HL-60 (cell line): ENCODE results near the gene CALHM2.

Experiments
- DNase-seq, 2 experiments: peaks; one replicate each; pipeline ENCODE4 v3.0.0-alpha.2; 2010 to 2020; ENCODE audit warnings: low read depth in 1 of 2, low spot score in 1 of 2
- H3K27ac ChIP-seq: fragments of 250-450 bp; sonication (Bioruptor Pico); replicated peaks from 2 replicates; pipeline ENCODE4 v1.5.1; 2020; ENCODE audit warnings: mild to moderate bottlenecking, moderate library complexity
- H3K27me3 ChIP-seq: fragments of 250-450 bp; sonication (Bioruptor Pico); 2 replicates; pipeline ENCODE4 v1.5.1; 2021; ENCODE audit warnings: mild to moderate bottlenecking, moderate library complexity; ENCODE audit not compliant: insufficient read depth, poor library complexity, severe bottlenecking
- H3K4me3 ChIP-seq: replicated peaks from 2 replicates; pipeline ENCODE4 v1.5.1; 2011; ENCODE audit warnings: mild to moderate bottlenecking, control low read depth, low read length; ENCODE audit not compliant: insufficient read depth
- GABPA ChIP-seq: IDR thresholded peaks from 2 replicates; pipeline ENCODE4 v1.6.1; 2012; ENCODE audit warnings: low read depth
- POLR2AphosphoS5 ChIP-seq: IDR thresholded peaks from 2 replicates; pipeline ENCODE4 v1.6.1; 2012; ENCODE audit warnings: low read depth
- SPI1 ChIP-seq: IDR thresholded peaks from 2 replicates; pipeline ENCODE4 v1.6.1; 2012; ENCODE audit warnings: low read depth, mild to moderate bottlenecking, borderline replicate concordance
- TF ChIP-seq, protein P1 (sequence below): IDR thresholded peaks from one replicate; pipeline ENCODE4 v1.5.1; 2011; ENCODE audit warnings: low read length, control low read depth, inconsistent platforms; ENCODE audit not compliant: insufficient read depth
- TF ChIP-seq, protein P2 (sequence below): IDR thresholded peaks from 2 replicates; pipeline ENCODE4 v1.6.1; 2012; ENCODE audit warnings: low read depth; ENCODE audit not compliant: insufficient replicate concordance

CALHM2 gene

DNA sequence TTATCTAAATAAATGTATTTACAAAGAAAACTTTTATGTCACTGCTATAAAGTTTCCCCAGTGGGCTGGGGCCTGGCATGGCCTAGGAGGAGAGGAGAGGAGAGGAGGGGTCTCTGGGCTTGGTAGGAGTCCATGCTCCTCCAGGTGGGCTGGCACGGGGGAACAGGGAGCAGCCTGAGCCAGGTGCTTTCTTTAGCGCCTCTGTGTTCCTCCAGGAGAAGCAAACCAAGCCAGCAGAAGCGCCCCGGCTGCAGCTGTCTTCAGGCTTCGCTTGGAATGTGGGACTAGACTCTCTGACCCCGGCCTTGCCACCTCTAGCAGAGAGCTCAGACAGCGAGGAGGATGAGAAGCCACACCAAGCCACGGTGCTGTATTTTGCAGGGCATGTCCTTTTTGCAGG, 10.6 kb downstream of the CALHM2 start:
- H3K27ac ChIP-seq = 0 out of 2 replicates have a peak overlapping the region, but pooled peaks have one; percentile 2
- no peak for DNase-seq
- H3K4me3 ChIP-seq = no peak overlapping the region
- no peaks in the 10 kb centered on the region for H3K27me3 ChIP-seq
- TF ChIP-seq SPI1 (no peak), GABPA (no peak), POLR2AphosphoS5 (no peak)
- TF ChIP-seq, protein P1, sequence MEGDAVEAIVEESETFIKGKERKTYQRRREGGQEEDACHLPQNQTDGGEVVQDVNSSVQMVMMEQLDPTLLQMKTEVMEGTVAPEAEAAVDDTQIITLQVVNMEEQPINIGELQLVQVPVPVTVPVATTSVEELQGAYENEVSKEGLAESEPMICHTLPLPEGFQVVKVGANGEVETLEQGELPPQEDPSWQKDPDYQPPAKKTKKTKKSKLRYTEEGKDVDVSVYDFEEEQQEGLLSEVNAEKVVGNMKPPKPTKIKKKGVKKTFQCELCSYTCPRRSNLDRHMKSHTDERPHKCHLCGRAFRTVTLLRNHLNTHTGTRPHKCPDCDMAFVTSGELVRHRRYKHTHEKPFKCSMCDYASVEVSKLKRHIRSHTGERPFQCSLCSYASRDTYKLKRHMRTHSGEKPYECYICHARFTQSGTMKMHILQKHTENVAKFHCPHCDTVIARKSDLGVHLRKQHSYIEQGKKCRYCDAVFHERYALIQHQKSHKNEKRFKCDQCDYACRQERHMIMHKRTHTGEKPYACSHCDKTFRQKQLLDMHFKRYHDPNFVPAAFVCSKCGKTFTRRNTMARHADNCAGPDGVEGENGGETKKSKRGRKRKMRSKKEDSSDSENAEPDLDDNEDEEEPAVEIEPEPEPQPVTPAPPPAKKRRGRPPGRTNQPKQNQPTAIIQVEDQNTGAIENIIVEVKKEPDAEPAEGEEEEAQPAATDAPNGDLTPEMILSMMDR = no peak
- TF ChIP-seq, protein P2, sequence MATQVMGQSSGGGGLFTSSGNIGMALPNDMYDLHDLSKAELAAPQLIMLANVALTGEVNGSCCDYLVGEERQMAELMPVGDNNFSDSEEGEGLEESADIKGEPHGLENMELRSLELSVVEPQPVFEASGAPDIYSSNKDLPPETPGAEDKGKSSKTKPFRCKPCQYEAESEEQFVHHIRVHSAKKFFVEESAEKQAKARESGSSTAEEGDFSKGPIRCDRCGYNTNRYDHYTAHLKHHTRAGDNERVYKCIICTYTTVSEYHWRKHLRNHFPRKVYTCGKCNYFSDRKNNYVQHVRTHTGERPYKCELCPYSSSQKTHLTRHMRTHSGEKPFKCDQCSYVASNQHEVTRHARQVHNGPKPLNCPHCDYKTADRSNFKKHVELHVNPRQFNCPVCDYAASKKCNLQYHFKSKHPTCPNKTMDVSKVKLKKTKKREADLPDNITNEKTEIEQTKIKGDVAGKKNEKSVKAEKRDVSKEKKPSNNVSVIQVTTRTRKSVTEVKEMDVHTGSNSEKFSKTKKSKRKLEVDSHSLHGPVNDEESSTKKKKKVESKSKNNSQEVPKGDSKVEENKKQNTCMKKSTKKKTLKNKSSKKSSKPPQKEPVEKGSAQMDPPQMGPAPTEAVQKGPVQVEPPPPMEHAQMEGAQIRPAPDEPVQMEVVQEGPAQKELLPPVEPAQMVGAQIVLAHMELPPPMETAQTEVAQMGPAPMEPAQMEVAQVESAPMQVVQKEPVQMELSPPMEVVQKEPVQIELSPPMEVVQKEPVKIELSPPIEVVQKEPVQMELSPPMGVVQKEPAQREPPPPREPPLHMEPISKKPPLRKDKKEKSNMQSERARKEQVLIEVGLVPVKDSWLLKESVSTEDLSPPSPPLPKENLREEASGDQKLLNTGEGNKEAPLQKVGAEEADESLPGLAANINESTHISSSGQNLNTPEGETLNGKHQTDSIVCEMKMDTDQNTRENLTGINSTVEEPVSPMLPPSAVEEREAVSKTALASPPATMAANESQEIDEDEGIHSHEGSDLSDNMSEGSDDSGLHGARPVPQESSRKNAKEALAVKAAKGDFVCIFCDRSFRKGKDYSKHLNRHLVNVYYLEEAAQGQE = no peak

DNA sequence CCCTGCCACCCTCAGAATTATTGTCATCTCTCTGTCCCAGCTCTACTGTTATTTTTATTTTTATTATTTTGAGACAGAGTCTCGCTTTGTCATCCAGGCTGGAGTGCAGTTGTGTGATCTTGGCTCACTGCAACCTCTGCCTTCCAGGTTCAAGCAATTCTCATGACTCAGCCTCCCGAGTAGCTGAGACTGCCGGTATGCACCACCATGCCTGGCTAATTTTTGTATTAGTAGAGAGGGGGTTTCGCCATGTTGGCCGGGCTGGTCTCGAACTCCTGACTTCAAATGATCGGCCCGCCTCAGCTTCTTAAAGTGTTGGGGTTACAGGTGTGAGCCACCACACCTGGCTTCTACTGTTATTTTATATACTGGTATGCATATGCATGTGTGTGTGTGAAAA, 11.0 kb downstream of the CALHM2 start:
- DNase-seq = no peak
- no peak overlapping the region for H3K27ac ChIP-seq
- TF ChIP-seq, protein P1 = no peak
- TF ChIP-seq GABPA (no peak), POLR2AphosphoS5 (no peak), SPI1 (no peak)
- TF ChIP-seq, protein P2 = no peak
- no peaks in the 10 kb centered on the region for H3K27me3 ChIP-seq
- H3K4me3 ChIP-seq = no peak overlapping the region

DNA sequence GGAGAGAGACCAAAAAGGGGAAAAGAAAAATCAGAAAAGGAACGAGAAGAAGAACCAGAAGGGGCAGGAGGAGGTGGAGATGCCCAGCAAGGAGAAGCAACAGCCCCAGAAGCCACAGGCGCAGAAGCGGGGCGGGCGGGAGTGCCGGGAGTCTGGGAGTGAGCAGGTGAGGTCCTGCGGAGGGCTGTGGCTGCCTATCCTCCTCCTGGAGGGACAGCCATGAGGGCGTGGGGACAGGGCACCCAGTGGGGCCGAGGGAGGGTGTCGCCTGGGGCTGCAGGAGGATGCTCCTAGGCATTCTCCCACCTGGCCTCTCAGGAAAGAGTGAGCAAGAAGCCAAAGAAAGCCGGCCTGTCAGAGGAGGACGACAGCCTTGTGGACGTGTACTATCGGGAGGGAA, 11.8 kb downstream of the CALHM2 start:
- no peak overlapping the region for H3K4me3 ChIP-seq
- H3K27ac ChIP-seq = no peak overlapping the region
- no peak for TF ChIP-seq SPI1
- TF ChIP-seq, protein P2 = no peak
- TF ChIP-seq GABPA = no peak
- TF ChIP-seq, protein P1 = no peak
- TF ChIP-seq POLR2AphosphoS5 = no peak
- DNase-seq = no peak
- no peaks in the 10 kb centered on the region for H3K27me3 ChIP-seq
